ENCODE measurements around the gene DAO.

DAO gene

GRCh38 chr12:108905725-108906124 is 25.8 kb downstream of the DAO start:
- Histone ChIP-seq H3K4me3 (replicated peaks; ENCODE audit: insufficient read depth, low read length) (no peak overlapping the region), H3K27ac (replicated peaks) (peak overlapping the region; percentile 59), H3K27me3 (ENCODE audit: insufficient read depth, poor library complexity, severe bottlenecking) (no peaks in the 10 kb centered on the region)
- TF ChIP-seq CTCF (IDR thresholded peaks at IDR 0.05; ENCODE audit: insufficient read depth, low read length) (no peak), GABPA (IDR thresholded peaks at IDR 0.05; ENCODE audit: low read depth) (no peak), SPI1 (IDR thresholded peaks at IDR 0.05; ENCODE audit: borderline replicate concordance, low read depth) (peak; percentile 97), POLR2AphosphoS5 (IDR thresholded peaks at IDR 0.05; ENCODE audit: low read depth) (no peak)
- DNase-seq (ENCODE audit: low read depth in 1 of 2, low spot score in 1 of 2) = peak in 1 of 2 experiments; percentile 28

- H3K27ac ChIP-seq (replicated peaks) = no peak overlapping the region
- no peak overlapping the region for H3K4me3 ChIP-seq (replicated peaks; ENCODE audit: insufficient read depth, low read length)
- no peaks in the 10 kb centered on the region for H3K27me3 ChIP-seq (ENCODE audit: insufficient read depth, poor library complexity, severe bottlenecking)
- DNase-seq (ENCODE audit: low read depth in 1 of 2, low spot score in 1 of 2) = no peak
- no peak for TF ChIP-seq GABPA (IDR thresholded peaks at IDR 0.05; ENCODE audit: low read depth)
- no peak for TF ChIP-seq CTCF (IDR thresholded peaks at IDR 0.05; ENCODE audit: insufficient read depth, low read length)
- no peak for TF ChIP-seq POLR2AphosphoS5 (IDR thresholded peaks at IDR 0.05; ENCODE audit: low read depth)
- TF ChIP-seq SPI1 (IDR thresholded peaks at IDR 0.05; ENCODE audit: borderline replicate concordance, low read depth) = no peak
- TF ChIP-seq REST (IDR thresholded peaks at IDR 0.05; ENCODE audit: insufficient replicate concordance, low read depth) = no peak
Measured at GRCh38 chr12:108906971-108907370, 27.1 kb downstream of the DAO start.

- H3K27ac ChIP-seq (replicated peaks) = 0 out of 2 replicates have a peak overlapping the region, but pooled peaks have one; percentile 12
- DNase-seq (ENCODE audit: low read depth in 1 of 2, low spot score in 1 of 2) = peak in 1 of 2 experiments; percentile 81
- TF ChIP-seq POLR2AphosphoS5 (IDR thresholded peaks at IDR 0.05; ENCODE audit: low read depth) = peak; percentile 59; the same call in 1 of the 2 replicates
- peak; percentile 25; the same call in 1 of the 2 replicates for TF ChIP-seq SPI1 (IDR thresholded peaks at IDR 0.05; ENCODE audit: borderline replicate concordance, low read depth)
- no peak for TF ChIP-seq REST (IDR thresholded peaks at IDR 0.05; ENCODE audit: insufficient replicate concordance, low read depth)
- H3K4me3 ChIP-seq (replicated peaks; ENCODE audit: insufficient read depth, low read length) = no peak overlapping the region
- no peaks in the 10 kb centered on the region for H3K27me3 ChIP-seq (ENCODE audit: insufficient read depth, poor library complexity, severe bottlenecking)
Measured at GRCh38 chr12:108907839-108908351, 28.0 kb downstream of the DAO start.

- TF ChIP-seq CTCF (IDR thresholded peaks at IDR 0.05; ENCODE audit: insufficient read depth, low read length) (no peak), GABPA (IDR thresholded peaks at IDR 0.05; ENCODE audit: low read depth) (no peak), POLR2AphosphoS5 (IDR thresholded peaks at IDR 0.05; ENCODE audit: low read depth) (no peak), REST (IDR thresholded peaks at IDR 0.05; ENCODE audit: insufficient replicate concordance, low read depth) (no peak)
- Histone ChIP-seq H3K27me3 (ENCODE audit: insufficient read depth, poor library complexity, severe bottlenecking) (no peaks in the 10 kb centered on the region), H3K27ac (replicated peaks) (no peak overlapping the region), H3K4me3 (replicated peaks; ENCODE audit: insufficient read depth, low read length) (no peak overlapping the region)
- DNase-seq (ENCODE audit: low read depth in 1 of 2, low spot score in 1 of 2) = no peak
Measured at GRCh38 chr12:108910336-108910735, 30.4 kb downstream of the DAO start.

Measured in HL-60 (cell line).